SK-N-MC (cell line): ENCODE measurements around the gene AHR.

ENCODE experiments used
- DNase-seq: peaks from one replicate; pipeline ENCODE4 v3.0.0-alpha.2; 2011; ENCODE audit warnings: low read depth, low spot score
- H3K27ac ChIP-seq: fragments of 200-600 bp; sonication (generic); 2 replicates; pipeline ENCODE4 v1.5.1; 2016; ENCODE audit warnings: mixed run types
- H3K36me3 ChIP-seq: fragments of 200-600 bp; sonication (generic); 2 replicates; pipeline ENCODE4 v1.6.1; 2017; ENCODE audit warnings: antibody characterized with exemption, low read length, mixed read lengths; ENCODE audit not compliant: insufficient read depth
- H3K4me3 ChIP-seq: fragments of 200-600 bp; sonication (generic); 2 replicates; pipeline ENCODE4 v1.5.1; 2016
- H3K9ac ChIP-seq: fragments of 200-600 bp; sonication (generic); 2 replicates; pipeline ENCODE4 v1.8.0; 2017; ENCODE audit warnings: mixed run types, mixed read lengths; ENCODE audit not compliant: insufficient read length
- H3K9me3 ChIP-seq: fragments of 200-600 bp; sonication (generic); 2 replicates; pipeline ENCODE4 v1.6.1; 2017; ENCODE audit warnings: low read depth, mild to moderate bottlenecking, antibody characterized with exemption, low read length, moderate library complexity, mixed read lengths
- EZH2 ChIP-seq: fragments of 200-600 bp; sonication (generic); IDR thresholded peaks from one replicate; pipeline ENCODE4 v1.6.1; 2017; ENCODE audit warnings: antibody characterized with exemption
- FOXP2 ChIP-seq: optimal IDR thresholded peaks from 2 replicates; pipeline ENCODE3; 2011; ENCODE audit warnings: mild to moderate bottlenecking, moderate library complexity; ENCODE audit not compliant: insufficient read depth; ENCODE audit errors: extremely low read length, control extremely low read depth
- POLR2AphosphoS5 ChIP-seq: IDR thresholded peaks from 2 replicates; pipeline ENCODE4 v1.6.1; 2012; ENCODE audit warnings: mild to moderate bottlenecking, low read depth, low read length, borderline replicate concordance

AHR gene

GRCh38 chr7:17320102-17320497, 21.6 kb downstream of the AHR start:
- no peak for DNase-seq
- no peak overlapping the region for H3K9ac ChIP-seq
- peaks cover 34% of the 10 kb centered on the region for H3K36me3 ChIP-seq
- H3K4me3 ChIP-seq: no peak overlapping the region
- H3K9me3 ChIP-seq: no peaks in the 10 kb centered on the region
- TF ChIP-seq EZH2: no peak
- TF ChIP-seq FOXP2: no peak
- TF ChIP-seq POLR2AphosphoS5: no peak
- H3K27ac ChIP-seq: no peak overlapping the region

- Histone ChIP-seq H3K4me3 (no peak overlapping the region), H3K27ac (no peak overlapping the region), H3K36me3 (peaks cover 39% of the 10 kb centered on the region), H3K9me3 (no peaks in the 10 kb centered on the region), H3K9ac (no peak overlapping the region)
- TF ChIP-seq POLR2AphosphoS5 (no peak), FOXP2 (no peak), EZH2 (no peak)
- no peak for DNase-seq
Measured at GRCh38 chr7:17320657-17321056, 22.2 kb downstream of the AHR start.

GRCh38 chr7:17325364-17325763, 26.9 kb downstream of the AHR start:
- Histone ChIP-seq H3K36me3 (peaks cover 44% of the 10 kb centered on the region), H3K9ac (no peak overlapping the region), H3K4me3 (no peak overlapping the region), H3K27ac (no peak overlapping the region), H3K9me3 (no peaks in the 10 kb centered on the region)
- TF ChIP-seq FOXP2: no peak
- no peak for TF ChIP-seq POLR2AphosphoS5
- no peak for DNase-seq

GRCh38 chr7:17326378-17326777, 27.9 kb downstream of the AHR start:
- no peaks in the 10 kb centered on the region for H3K9me3 ChIP-seq
- TF ChIP-seq FOXP2: no peak
- TF ChIP-seq POLR2AphosphoS5: no peak
- no peak for TF ChIP-seq EZH2
- H3K36me3 ChIP-seq: peaks cover 54% of the 10 kb centered on the region
- H3K27ac ChIP-seq: no peak overlapping the region
- H3K4me3 ChIP-seq: no peak overlapping the region
- no peak overlapping the region for H3K9ac ChIP-seq
- no peak for DNase-seq

GRCh38 chr7:17328641-17329040, 30.2 kb downstream of the AHR start:
- Histone ChIP-seq H3K4me3 (no peak overlapping the region), H3K27ac (no peak overlapping the region), H3K36me3 (peaks cover 61% of the 10 kb centered on the region), H3K9me3 (no peaks in the 10 kb centered on the region), H3K9ac (no peak overlapping the region)
- DNase-seq: no peak
- TF ChIP-seq POLR2AphosphoS5 (no peak), EZH2 (no peak), FOXP2 (no peak)

- H3K27ac ChIP-seq: no peak overlapping the region
- H3K36me3 ChIP-seq: peaks cover 67% of the 10 kb centered on the region
- TF ChIP-seq EZH2: no peak
- no peak for TF ChIP-seq POLR2AphosphoS5
- TF ChIP-seq FOXP2: no peak
- DNase-seq: no peak
- no peak overlapping the region for H3K9ac ChIP-seq
- H3K4me3 ChIP-seq: no peak overlapping the region
- no peaks in the 10 kb centered on the region for H3K9me3 ChIP-seq
Measured at GRCh38 chr7:17329440-17329839, 31.0 kb downstream of the AHR start.

GRCh38 chr7:17331891-17332501, 33.5 kb downstream of the AHR start:
- H3K9ac ChIP-seq: no peak overlapping the region
- no peak for TF ChIP-seq POLR2AphosphoS5
- TF ChIP-seq EZH2: no peak
- no peak for TF ChIP-seq FOXP2
- H3K9me3 ChIP-seq: no peaks in the 10 kb centered on the region
- H3K4me3 ChIP-seq: no peak overlapping the region
- H3K27ac ChIP-seq: no peak overlapping the region
- H3K36me3 ChIP-seq: peaks cover 70% of the 10 kb centered on the region
- no peak for DNase-seq

- Histone ChIP-seq H3K36me3 (peaks cover 73% of the 10 kb centered on the region), H3K4me3 (no peak overlapping the region), H3K27ac (no peak overlapping the region), H3K9me3 (no peaks in the 10 kb centered on the region), H3K9ac (no peak overlapping the region)
- no peak for DNase-seq
- TF ChIP-seq EZH2 (no peak), POLR2AphosphoS5 (no peak), FOXP2 (no peak)
Measured at GRCh38 chr7:17333221-17333620, 34.8 kb downstream of the AHR start.

- no peak for DNase-seq
- no peaks in the 10 kb centered on the region for H3K9me3 ChIP-seq
- no peak overlapping the region for H3K9ac ChIP-seq
- peaks cover 70% of the 10 kb centered on the region for H3K36me3 ChIP-seq
- TF ChIP-seq POLR2AphosphoS5 (no peak), FOXP2 (no peak), EZH2 (no peak)
- no peak overlapping the region for H3K4me3 ChIP-seq
- H3K27ac ChIP-seq: no peak overlapping the region
Measured at GRCh38 chr7:17336168-17336567, 37.7 kb downstream of the AHR start.
